Globus pallidus (tissue), 1 donor: Measurements from ENCODE around the gene TRPM1.

Experiments used
- DNase-seq: peaks from one replicate; pipeline ENCODE4 v3.0.0-alpha.2; 2015; ENCODE audit warnings: low spot score

TRPM1 gene

GRCh38 chr15:31049682-31050615 is 51.6 kb downstream of the TRPM1 start:
- no peak for DNase-seq

- DNase-seq = no peak
Measured at GRCh38 chr15:31049111-31049510, 52.4 kb downstream of the TRPM1 start.

- DNase-seq = no peak
Measured at GRCh38 chr15:31047437-31047836, 54.1 kb downstream of the TRPM1 start.

GRCh38 chr15:31046759-31047359 is 54.7 kb downstream of the TRPM1 start:
- no peak for DNase-seq

- no peak for DNase-seq
Measured at GRCh38 chr15:31045606-31046005, 55.9 kb downstream of the TRPM1 start.

- no peak for DNase-seq
Measured at GRCh38 chr15:31042751-31043150, 58.8 kb downstream of the TRPM1 start.

GRCh38 chr15:31041610-31042009 is 59.9 kb downstream of the TRPM1 start:
- no peak for DNase-seq

- DNase-seq = no peak
Measured at GRCh38 chr15:31040611-31041010, 60.9 kb downstream of the TRPM1 start.

GRCh38 chr15:31039961-31040360 is 61.6 kb downstream of the TRPM1 start:
- DNase-seq = no peak

GRCh38 chr15:31037731-31038477 is 63.6 kb downstream of the TRPM1 start:
- no peak for DNase-seq

GRCh38 chr15:31036783-31037182 is 64.7 kb downstream of the TRPM1 start:
- no peak for DNase-seq

GRCh38 chr15:31035610-31036009 is 65.9 kb downstream of the TRPM1 start:
- DNase-seq = no peak

GRCh38 chr15:31034152-31034551 is 67.4 kb downstream of the TRPM1 start:
- no peak for DNase-seq

GRCh38 chr15:31032961-31033371 is 68.6 kb downstream of the TRPM1 start:
- DNase-seq = no peak

- no peak for DNase-seq
Measured at GRCh38 chr15:31031471-31032067, 70.0 kb downstream of the TRPM1 start.

- no peak for DNase-seq
Measured at GRCh38 chr15:31027910-31028578, 73.5 kb downstream of the TRPM1 start.

- DNase-seq = no peak
Measured at GRCh38 chr15:31025996-31026395, 75.5 kb downstream of the TRPM1 start.

GRCh38 chr15:31024979-31025378 is 76.5 kb downstream of the TRPM1 start:
- no peak for DNase-seq

GRCh38 chr15:31024330-31024729 is 77.2 kb downstream of the TRPM1 start:
- DNase-seq = no peak

GRCh38 chr15:31023841-31024240 is 77.7 kb downstream of the TRPM1 start:
- DNase-seq = no peak

GRCh38 chr15:31021067-31021665 is 80.4 kb downstream of the TRPM1 start:
- DNase-seq = no peak
